ENCODE data around the gene DNTT. TPM values are rescaled to one million over a fixed set of nuclear protein-coding genes. Genes with fewer than 3 reads are reported as not detected.

The DNTT gene
- total and polyA plus RNA-seq, 9 of the 15 experiments (the other 6 are each of a cell fraction or from before 2014, with no cell fraction given) = not detected

DNA sequence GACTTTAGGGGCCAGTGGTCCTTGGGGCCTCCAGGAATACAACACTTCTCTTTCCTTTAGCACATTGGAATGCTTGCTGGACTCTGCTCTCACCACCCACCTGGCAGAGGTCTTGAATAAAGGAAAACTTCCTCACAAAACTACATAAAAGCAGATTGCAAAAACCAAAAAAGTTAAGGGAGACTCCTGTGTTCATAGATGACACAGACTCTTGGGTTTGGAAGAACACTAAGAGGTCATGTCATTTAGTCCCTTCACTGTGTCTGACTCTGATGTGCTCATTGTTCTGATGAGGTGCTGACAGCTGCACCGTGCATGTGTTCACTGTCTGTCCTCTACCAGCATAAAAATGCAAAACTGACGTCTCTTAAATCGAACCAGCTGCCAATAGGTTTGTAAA, 44.2 kb upstream of the DNTT start:
- H3K36me3 ChIP-seq (ENCODE audit: control insufficient read depth, insufficient read depth, low read length) = no peaks in the 10 kb centered on the region
- CTCF ChIA-PET (ENCODE audit: low intra/inter-chr PET ratio) = no interaction called here
- H4K20me1 ChIP-seq (replicated peaks; ENCODE audit: control insufficient read depth, insufficient read depth, low read length) = no peaks in the 10 kb centered on the region
- no peaks in the 10 kb centered on the region for H3K9me3 ChIP-seq (replicated peaks; ENCODE audit: control insufficient read depth, insufficient read depth, low read depth, low read length)
- DNase-seq (ENCODE audit: extremely low read depth in 1 of 4, low spot score in 3 of 4) (no peak), FAIRE-seq (no peak), ATAC-seq (no peak)
- in situ Hi-C loops (cut with MboI) = no loop called here
- intact Hi-C loops (cut with micrococcal nuclease) = no loop called here
- no peaks in the 10 kb centered on the region for H3K79me2 ChIP-seq (ENCODE audit: control insufficient read depth, insufficient read depth, low read length)
- BruUV-seq (replicated peaks) = no TSS peak
- peaks cover 0 to 23% of the 10 kb centered on the region in 2 experiments; a peak in 2 of 5 replicates for H3K27me3 ChIP-seq (ENCODE audit: control insufficient read depth in 2 of 2, insufficient read depth in 2 of 2, low read length in 2 of 2)
- no peak overlapping the region for H3K4me2 ChIP-seq (ENCODE audit: insufficient read depth, low read length)
- H3K4me1 ChIP-seq (replicated peaks in 1 of 2; ENCODE audit: control insufficient read depth in 2 of 2, insufficient read depth in 2 of 2, low read length in 2 of 2) = no peaks in the 10 kb centered on the region
- no peak overlapping the region for H2AFZ ChIP-seq (ENCODE audit: low read depth, low read length)
- no peak overlapping the region for H3K27ac ChIP-seq (ENCODE audit: extremely low read depth, low read depth, low read length)
- POLR2A ChIA-PET = no interaction called here
- no peaks in the 10 kb centered on the region for H3K9me1 ChIP-seq (ENCODE audit: control insufficient read depth, insufficient read depth, low read length)
- TF ChIP-seq, protein P1, sequence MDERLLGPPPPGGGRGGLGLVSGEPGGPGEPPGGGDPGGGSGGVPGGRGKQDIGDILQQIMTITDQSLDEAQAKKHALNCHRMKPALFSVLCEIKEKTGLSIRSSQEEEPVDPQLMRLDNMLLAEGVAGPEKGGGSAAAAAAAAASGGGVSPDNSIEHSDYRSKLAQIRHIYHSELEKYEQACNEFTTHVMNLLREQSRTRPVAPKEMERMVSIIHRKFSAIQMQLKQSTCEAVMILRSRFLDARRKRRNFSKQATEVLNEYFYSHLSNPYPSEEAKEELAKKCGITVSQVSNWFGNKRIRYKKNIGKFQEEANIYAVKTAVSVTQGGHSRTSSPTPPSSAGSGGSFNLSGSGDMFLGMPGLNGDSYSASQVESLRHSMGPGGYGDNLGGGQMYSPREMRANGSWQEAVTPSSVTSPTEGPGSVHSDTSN (CRISPR knock-in tag; IDR thresholded peaks at IDR 0.05; ENCODE audit: low read depth) = no peak
- TF ChIP-seq, protein P1 (tag; conservative IDR thresholded peaks at IDR 0.05; ENCODE audit: low read depth) = 0 out of 2 replicates have a peak, but pooled peaks have one; percentile 28
- TF ChIP-seq ZNF232 (CRISPR knock-in tag; IDR thresholded peaks at IDR 0.05) (no peak), MEIS2 (IDR thresholded peaks at IDR 0.05; ENCODE audit: partially characterized antibody) (peak; percentile 34)
- H3K4me3 ChIP-seq = no peak overlapping the region
- 0% methylated on average over 3 of the region's 3 CpGs for WGBS (ENCODE audit: insufficient coverage, low coverage, missing lambda C conversion rate)
- H3K9ac ChIP-seq (ENCODE audit: insufficient read depth in 1 of 2, low read depth in 2 of 2, low read length in 2 of 2) = no peak overlapping the region

Measured in K562 (cell line).